Mucosa of descending colon (tissue), 3 donors: ENCODE measurements around the gene SPATA6L. TPM values are rescaled to one million over a fixed set of nuclear protein-coding genes. Genes with fewer than 3 reads are reported as not detected.

Experiments
- ATAC-seq: fragments of 200-7000 bp; cut with Tn5 transposase; one replicate; pipeline ENCODE4 v1.9.1; 2020; ENCODE audit warnings: mild to moderate bottlenecking, moderate library complexity
- DNase-seq, 3 donors: peaks; one replicate each; pipeline ENCODE4 v3.0.0-alpha.2; 2020
- H3K36me3 ChIP-seq: fragments of 200-600 bp; one replicate; pipeline ENCODE4 v1.8.0; 2021; ENCODE audit warnings: low read depth, mild to moderate bottlenecking
- H3K4me1 ChIP-seq: fragments of 200-600 bp; one replicate; pipeline ENCODE4 v1.8.0; 2021; ENCODE audit warnings: low read depth, mild to moderate bottlenecking
- H3K4me3 ChIP-seq: fragments of 200-600 bp; one replicate; pipeline ENCODE4 v1.8.0; 2021; ENCODE audit warnings: mild to moderate bottlenecking
- H3K9me3 ChIP-seq: fragments of 200-600 bp; one replicate; pipeline ENCODE4 v1.8.0; 2021; ENCODE audit warnings: mild to moderate bottlenecking
- intact Hi-C, 2 donors: fragments of 100-400 bp; cut with DNase I in 1 of 2; cut with micrococcal nuclease in 1 of 2; formaldehyde crosslinking; loops; one replicate each; pipeline versions ENCODE4 v1.11.0 to v1.11.1; 2022; cut with DNase I, micrococcal nuclease
- total RNA-seq, 3 donors: library from RNA; stranded (reverse); fragmentation: NEBNext Ultra II Directional in 2 of 3; extraction: Animal tissue kit (Norgen Biotek cat#: 25700) in 2 of 3; gene quantifications; one replicate each; pipeline versions ENCODE4 v1.2.1 to v1.2.4, GENCODE V29; 2021 to 2023
- TF ChIP-seq, protein P1 (sequence below): fragments of 200-600 bp; IDR thresholded peaks from one replicate; pipeline ENCODE4 v1.8.0; 2022; ENCODE audit warnings: antibody characterized with exemption, mild to moderate bottlenecking
- donor health status: DM: no; HTN: no; CAD: no; lungs with moderate emphysema.
- donor health status: DM: no; HTN: no; CAD: no.
- donor health status: DM: no; HTN: yes; CAD: no.

The SPATA6L gene
- total RNA-seq, 3 donors from 2014 or later = 4.5 to 4.9 (median 4.7) TPM

DNA sequence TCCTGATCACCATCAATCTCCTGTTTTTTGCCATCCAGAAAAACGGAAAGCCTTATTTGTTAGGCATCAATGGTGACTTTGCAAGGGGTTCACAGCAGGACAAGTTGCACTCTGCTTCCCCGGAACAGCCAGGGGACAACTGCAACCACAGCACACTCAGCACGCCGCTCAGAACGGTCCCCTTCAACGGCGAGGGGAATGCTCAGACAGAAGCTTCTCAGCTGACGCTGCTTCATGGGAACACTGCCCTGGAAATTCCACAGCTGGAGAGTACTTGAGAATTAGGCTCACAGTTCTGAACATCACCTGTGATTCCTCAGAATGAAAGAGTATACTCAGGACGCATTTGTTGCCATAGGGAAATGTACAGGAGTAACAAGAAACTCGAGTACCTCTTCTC lies 44.3 kb downstream of the SPATA6L start:
- H3K9me3 ChIP-seq = no peaks in the 10 kb centered on the region
- ATAC-seq = no peak
- intact Hi-C loops = no loop called here
- TF ChIP-seq, protein P1, sequence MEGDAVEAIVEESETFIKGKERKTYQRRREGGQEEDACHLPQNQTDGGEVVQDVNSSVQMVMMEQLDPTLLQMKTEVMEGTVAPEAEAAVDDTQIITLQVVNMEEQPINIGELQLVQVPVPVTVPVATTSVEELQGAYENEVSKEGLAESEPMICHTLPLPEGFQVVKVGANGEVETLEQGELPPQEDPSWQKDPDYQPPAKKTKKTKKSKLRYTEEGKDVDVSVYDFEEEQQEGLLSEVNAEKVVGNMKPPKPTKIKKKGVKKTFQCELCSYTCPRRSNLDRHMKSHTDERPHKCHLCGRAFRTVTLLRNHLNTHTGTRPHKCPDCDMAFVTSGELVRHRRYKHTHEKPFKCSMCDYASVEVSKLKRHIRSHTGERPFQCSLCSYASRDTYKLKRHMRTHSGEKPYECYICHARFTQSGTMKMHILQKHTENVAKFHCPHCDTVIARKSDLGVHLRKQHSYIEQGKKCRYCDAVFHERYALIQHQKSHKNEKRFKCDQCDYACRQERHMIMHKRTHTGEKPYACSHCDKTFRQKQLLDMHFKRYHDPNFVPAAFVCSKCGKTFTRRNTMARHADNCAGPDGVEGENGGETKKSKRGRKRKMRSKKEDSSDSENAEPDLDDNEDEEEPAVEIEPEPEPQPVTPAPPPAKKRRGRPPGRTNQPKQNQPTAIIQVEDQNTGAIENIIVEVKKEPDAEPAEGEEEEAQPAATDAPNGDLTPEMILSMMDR = no peak
- no peak overlapping the region for H3K4me3 ChIP-seq
- H3K36me3 ChIP-seq = no peaks in the 10 kb centered on the region
- DNase-seq = no peak
- no peaks in the 10 kb centered on the region for H3K4me1 ChIP-seq

DNA sequence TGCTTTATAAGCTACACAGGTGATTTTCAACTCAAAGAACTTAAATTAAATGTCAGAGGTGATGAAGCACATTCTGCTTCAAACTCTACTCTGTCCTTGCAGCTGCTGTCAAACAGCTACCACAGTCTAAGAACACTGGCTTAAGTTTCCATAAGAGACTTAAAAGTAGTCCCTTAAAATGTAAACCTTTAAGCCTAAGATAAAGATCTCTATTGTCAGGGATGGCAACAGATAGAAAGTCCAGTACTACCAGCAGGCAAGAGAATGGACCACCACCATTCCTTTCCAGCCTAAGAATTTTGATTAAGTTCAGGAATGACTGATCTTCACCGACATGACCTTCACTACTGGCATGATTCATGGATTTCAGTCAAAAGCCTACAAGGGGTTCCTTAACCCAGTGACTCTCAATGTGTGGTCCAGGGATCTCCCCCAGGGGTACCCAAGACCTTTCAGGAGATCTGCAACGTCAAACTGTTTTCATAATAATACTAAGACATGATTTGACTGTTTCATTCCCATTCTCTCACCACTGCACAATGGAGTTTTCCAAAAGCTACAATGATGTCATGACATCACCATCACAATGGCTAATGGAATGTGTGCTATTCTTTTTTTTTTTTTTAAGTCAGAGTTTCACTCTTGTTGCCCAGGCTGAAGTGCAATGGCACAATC lies 45.3 kb downstream of the SPATA6L start:
- Histone ChIP-seq H3K4me1 (no peaks in the 10 kb centered on the region), H3K36me3 (no peaks in the 10 kb centered on the region), H3K9me3 (no peaks in the 10 kb centered on the region), H3K4me3 (no peak overlapping the region)
- DNase-seq (no peak), ATAC-seq (no peak)
- intact Hi-C loops = no loop called here
- TF ChIP-seq, protein P1 = no peak

DNA sequence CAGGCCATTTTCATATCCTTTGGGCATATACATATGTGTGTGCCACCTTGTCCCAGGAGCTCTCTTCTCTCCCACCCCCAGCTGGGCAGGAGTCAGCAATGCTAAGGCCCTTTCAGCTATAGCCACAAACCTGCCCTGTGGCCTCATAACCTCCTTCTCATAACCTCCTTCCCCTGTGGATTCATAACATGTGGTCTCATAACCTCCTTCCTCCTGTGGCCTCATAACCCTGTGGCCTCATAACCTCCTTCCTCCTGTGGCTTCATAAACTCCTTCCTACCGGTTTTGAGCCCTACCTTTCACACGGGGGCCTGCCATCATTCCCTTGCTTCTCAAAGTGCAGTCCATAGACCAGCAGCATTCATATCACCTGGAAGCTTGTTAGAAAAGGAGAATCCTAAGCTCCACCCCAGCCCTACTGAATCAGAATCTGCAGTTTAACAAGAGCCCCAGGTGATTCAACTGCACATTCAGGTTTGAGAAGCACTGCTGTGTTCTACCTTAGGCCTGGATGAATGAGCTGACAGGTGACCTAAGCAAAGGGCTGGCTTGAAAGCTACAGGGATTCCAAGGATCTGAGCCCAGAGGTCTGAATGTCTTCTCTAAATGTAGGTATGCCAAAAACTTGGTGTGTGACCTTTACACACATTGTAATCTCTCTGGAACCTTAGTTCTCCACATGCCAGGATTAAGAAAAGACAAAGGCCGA lies 46.1 kb downstream of the SPATA6L start:
- ATAC-seq = peak; percentile 25
- intact Hi-C loops = no loop called here
- no peak for DNase-seq

DNA sequence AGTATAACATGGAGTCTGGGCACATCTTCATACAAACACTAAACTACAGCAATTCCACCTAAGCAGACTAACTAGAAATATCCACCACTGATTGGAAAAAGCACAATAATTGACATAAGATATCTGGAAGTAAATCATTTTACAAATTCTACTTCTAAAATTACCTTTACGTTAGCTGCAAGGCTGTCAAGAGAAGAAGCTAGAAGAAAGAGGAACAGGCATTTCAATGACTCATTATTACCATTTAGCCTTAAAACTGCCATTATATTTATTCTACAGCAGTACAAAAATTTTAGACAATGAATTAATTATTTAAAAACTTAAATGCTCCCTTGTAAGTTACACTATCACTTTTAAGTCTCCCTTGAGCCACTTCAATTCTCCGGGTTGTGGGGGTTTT lies 47.6 kb downstream of the SPATA6L start:
- DNase-seq = no peak
- H3K9me3 ChIP-seq = no peaks in the 10 kb centered on the region
- intact Hi-C loops = no loop called here
- ATAC-seq = no peak
- no peak overlapping the region for H3K4me3 ChIP-seq
- TF ChIP-seq, protein P1 = no peak
- no peaks in the 10 kb centered on the region for H3K4me1 ChIP-seq
- no peaks in the 10 kb centered on the region for H3K36me3 ChIP-seq

More for the DNA sequence above, 46.1 kb downstream of the SPATA6L start:
- TF ChIP-seq, protein P1 = no peak
- Histone ChIP-seq H3K4me1 (no peaks in the 10 kb centered on the region), H3K4me3 (no peak overlapping the region), H3K36me3 (no peaks in the 10 kb centered on the region), H3K9me3 (no peaks in the 10 kb centered on the region)

DNA sequence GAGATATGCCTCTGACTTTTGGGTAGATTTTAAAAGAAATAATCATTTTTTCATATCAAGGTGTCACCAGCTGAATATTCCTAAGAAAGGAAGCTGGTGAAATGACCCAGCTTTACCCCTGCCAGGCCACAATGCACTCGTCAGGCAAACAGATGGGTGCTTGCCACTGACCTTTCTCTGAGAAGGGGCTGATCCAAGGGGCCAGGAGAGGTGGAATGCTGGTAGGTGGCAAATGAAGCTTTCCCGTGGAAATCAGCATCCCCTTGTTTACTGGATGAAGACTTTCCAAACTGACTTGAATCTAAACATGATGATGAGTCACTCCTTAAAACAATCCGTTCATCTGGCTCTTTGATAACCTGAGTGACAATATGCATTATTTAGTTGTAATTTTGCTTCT lies 48.5 kb downstream of the SPATA6L start:
- intact Hi-C loops = no loop called here
- TF ChIP-seq, protein P1 = no peak
- H3K4me3 ChIP-seq = no peak overlapping the region
- DNase-seq (no peak), ATAC-seq (no peak)
- no peaks in the 10 kb centered on the region for H3K9me3 ChIP-seq
- H3K4me1 ChIP-seq = no peaks in the 10 kb centered on the region
- no peaks in the 10 kb centered on the region for H3K36me3 ChIP-seq
